ENCODE results near the gene WNT1.

WNT1 gene

GRCh38 chr12:48977290-48978281 is 536 bp upstream of the WNT1 start:
- Histone ChIP-seq H3K4me2 (ENCODE audit: insufficient read depth, low read length, poor library complexity, severe bottlenecking) (no peak overlapping the region), H3K9me3 (replicated peaks in 1 of 2; ENCODE audit: control insufficient read depth in 2 of 2, insufficient read depth in 1 of 2, low read depth in 1 of 2, low read length in 2 of 2) (peaks cover 0 to 5% of the 10 kb centered on the region in 2 donors), H3K23ac (ENCODE audit: low read depth, low read length, poor library complexity) (peak overlapping the region; percentile 70), H3K14ac (ENCODE audit: low read length) (peak overlapping the region; percentile 57), H3K4ac (ENCODE audit: low read length) (no peak overlapping the region), H3K18ac (ENCODE audit: low read length) (no peak overlapping the region), H3K79me1 (ENCODE audit: low read depth, low read length) (no peaks in the 10 kb centered on the region), H3K27ac (replicated peaks; ENCODE audit: low read length) (no peak overlapping the region), H2BK15ac (ENCODE audit: low read length) (no peak overlapping the region), H2BK5ac (ENCODE audit: low read length) (no peak overlapping the region), H3K36me3 (replicated peaks in 1 of 2; ENCODE audit: control insufficient read depth in 2 of 2, insufficient read depth in 2 of 2, low read length in 2 of 2) (no peaks in the 10 kb centered on the region), H3K4me3 (ENCODE audit: low read length in 2 of 2) (no peak overlapping the region), H2BK12ac (ENCODE audit: low read length) (no peak overlapping the region), H2AK5ac (ENCODE audit: low read depth, low read length) (peak overlapping the region; percentile 77), H3K9ac (ENCODE audit: low read depth, low read length, poor library complexity) (peak overlapping the region; percentile 30), H3K27me3 (ENCODE audit: control insufficient read depth in 3 of 3, insufficient read depth in 3 of 3, low read depth in 1 of 3, low read length in 3 of 3) (peaks cover 71 to 99% (median 99%) of the 10 kb centered on the region in 3 experiments), H4K91ac (ENCODE audit: low read depth, low read length, poor library complexity) (no peak overlapping the region), H2AFZ (ENCODE audit: low read length) (peak overlapping the region; percentile 73), H4K8ac (ENCODE audit: low read depth, low read length) (no peak overlapping the region), H2BK120ac (ENCODE audit: low read depth, low read length) (no peak overlapping the region), H3K4me1 (ENCODE audit: control insufficient read depth in 2 of 2, insufficient read depth in 1 of 2, low read depth in 1 of 2, low read length in 2 of 2) (peaks cover 3 to 15% of the 10 kb centered on the region in 2 donors)
- no peak for DNase-seq (ENCODE audit: low spot score)
- WGBS, 2 donors (ENCODE audit: extremely low coverage in 2 of 2, insufficient read length in 2 of 2, insufficient replicate concordance in 1 of 2): no CpG with 5 or more reads among the region's 50 CpGs

- Histone ChIP-seq H3K4me3 (ENCODE audit: low read length in 2 of 2) (peak overlapping the region in 1 of 2 donors; percentile 42), H3K27me3 (ENCODE audit: control insufficient read depth in 3 of 3, insufficient read depth in 3 of 3, low read depth in 1 of 3, low read length in 3 of 3) (peaks cover 66 to 98% (median 97%) of the 10 kb centered on the region in 3 experiments), H3K9ac (ENCODE audit: low read depth, low read length, poor library complexity) (peak overlapping the region; percentile 50), H2BK12ac (ENCODE audit: low read length) (no peak overlapping the region), H2BK5ac (ENCODE audit: low read length) (peak overlapping the region; percentile 80), H3K14ac (ENCODE audit: low read length) (peak overlapping the region; percentile 56), H4K91ac (ENCODE audit: low read depth, low read length, poor library complexity) (no peak overlapping the region), H4K8ac (ENCODE audit: low read depth, low read length) (no peak overlapping the region), H2AK5ac (ENCODE audit: low read depth, low read length) (peak overlapping the region; percentile 77), H2BK15ac (ENCODE audit: low read length) (peak overlapping the region; percentile 51), H3K9me3 (replicated peaks in 1 of 2; ENCODE audit: control insufficient read depth in 2 of 2, insufficient read depth in 1 of 2, low read depth in 1 of 2, low read length in 2 of 2) (peaks cover 0 to 5% of the 10 kb centered on the region in 2 donors), H3K23ac (ENCODE audit: low read depth, low read length, poor library complexity) (peak overlapping the region; percentile 82), H3K4me2 (ENCODE audit: insufficient read depth, low read length, poor library complexity, severe bottlenecking) (no peak overlapping the region), H3K4ac (ENCODE audit: low read length) (no peak overlapping the region), H3K79me1 (ENCODE audit: low read depth, low read length) (no peaks in the 10 kb centered on the region), H2BK120ac (ENCODE audit: low read depth, low read length) (no peak overlapping the region), H3K27ac (replicated peaks; ENCODE audit: low read length) (no peak overlapping the region), H3K36me3 (replicated peaks in 1 of 2; ENCODE audit: control insufficient read depth in 2 of 2, insufficient read depth in 2 of 2, low read length in 2 of 2) (no peaks in the 10 kb centered on the region), H3K4me1 (ENCODE audit: control insufficient read depth in 2 of 2, insufficient read depth in 1 of 2, low read depth in 1 of 2, low read length in 2 of 2) (peaks cover 3 to 15% of the 10 kb centered on the region in 2 donors), H3K18ac (ENCODE audit: low read length) (peak overlapping the region; percentile 88), H2AFZ (ENCODE audit: low read length) (peak overlapping the region; percentile 73)
- DNase-seq (ENCODE audit: low spot score): no peak
- WGBS, 2 donors (ENCODE audit: extremely low coverage in 2 of 2, insufficient read length in 2 of 2, insufficient replicate concordance in 1 of 2): no CpG with 5 or more reads among the region's 45 CpGs
These were observed 849 bp downstream of the WNT1 start for GRCh38 chr12:48978741-48979601.

GRCh38 chr12:48979602-48980388 is 1.7 kb downstream of the WNT1 start:
- Histone ChIP-seq H3K4ac (ENCODE audit: low read length) (no peak overlapping the region), H2BK12ac (ENCODE audit: low read length) (no peak overlapping the region), H2BK120ac (ENCODE audit: low read depth, low read length) (no peak overlapping the region), H3K79me1 (ENCODE audit: low read depth, low read length) (no peaks in the 10 kb centered on the region), H3K27ac (replicated peaks; ENCODE audit: low read length) (no peak overlapping the region), H3K9me3 (replicated peaks in 1 of 2; ENCODE audit: control insufficient read depth in 2 of 2, insufficient read depth in 1 of 2, low read depth in 1 of 2, low read length in 2 of 2) (peaks cover 0 to 5% of the 10 kb centered on the region in 2 donors), H2AFZ (ENCODE audit: low read length) (peak overlapping the region; percentile 73), H3K9ac (ENCODE audit: low read depth, low read length, poor library complexity) (peak overlapping the region; percentile 31), H2BK15ac (ENCODE audit: low read length) (no peak overlapping the region), H2AK5ac (ENCODE audit: low read depth, low read length) (peak overlapping the region; percentile 77), H3K36me3 (replicated peaks in 1 of 2; ENCODE audit: control insufficient read depth in 2 of 2, insufficient read depth in 2 of 2, low read length in 2 of 2) (no peaks in the 10 kb centered on the region), H3K4me2 (ENCODE audit: insufficient read depth, low read length, poor library complexity, severe bottlenecking) (no peak overlapping the region), H4K8ac (ENCODE audit: low read depth, low read length) (no peak overlapping the region), H2BK5ac (ENCODE audit: low read length) (no peak overlapping the region), H4K91ac (ENCODE audit: low read depth, low read length, poor library complexity) (no peak overlapping the region), H3K4me3 (ENCODE audit: low read length in 2 of 2) (no peak overlapping the region), H3K27me3 (ENCODE audit: control insufficient read depth in 3 of 3, insufficient read depth in 3 of 3, low read depth in 1 of 3, low read length in 3 of 3) (peaks cover 66 to 98% (median 97%) of the 10 kb centered on the region in 3 experiments), H3K18ac (ENCODE audit: low read length) (peak overlapping the region; percentile 60), H3K23ac (ENCODE audit: low read depth, low read length, poor library complexity) (peak overlapping the region; percentile 82), H3K14ac (ENCODE audit: low read length) (no peak overlapping the region), H3K4me1 (ENCODE audit: control insufficient read depth in 2 of 2, insufficient read depth in 1 of 2, low read depth in 1 of 2, low read length in 2 of 2) (peaks cover 3 to 15% of the 10 kb centered on the region in 2 donors)
- DNase-seq (ENCODE audit: low spot score): no peak
- no CpG with 5 or more reads among the region's 55 CpGs for WGBS, 2 donors (ENCODE audit: extremely low coverage in 2 of 2, insufficient read length in 2 of 2, insufficient replicate concordance in 1 of 2)

Data from neuronal stem cell (in vitro differentiated cells).